Smooth muscle cell (in vitro differentiated cells): Measurements from ENCODE around the gene GALNT10. TPM values are rescaled to one million over a fixed set of nuclear protein-coding genes. Genes with fewer than 3 reads are reported as not detected.

ENCODE experiments used
- DNase-seq: peaks from one replicate; lab custom pipeline; 2025; ENCODE audit not compliant: unreplicated experiment; lab: John Stamatoyannopoulos, UW
- H2AFZ ChIP-seq: fragments of 200-600 bp; sonication (generic); 2 replicates; pipeline ENCODE4 v1.6.0; 2016; ENCODE audit warnings: antibody characterized with exemption, low read depth, mild to moderate bottlenecking
- H3F3A ChIP-seq: fragments of 200-600 bp; sonication (generic); 2 replicates; pipeline ENCODE4 v1.6.0; 2017; ENCODE audit warnings: antibody characterized with exemption, low read depth
- H3K27ac ChIP-seq: fragments of 200-600 bp; sonication (generic); 2 replicates; pipeline ENCODE4 v1.5.1; 2016; ENCODE audit warnings: low read depth, mild to moderate bottlenecking
- H3K27me3 ChIP-seq: fragments of 200-600 bp; sonication (generic); 2 replicates; pipeline ENCODE4 v1.6.1; 2016; ENCODE audit warnings: low read depth, mild to moderate bottlenecking
- H3K36me3 ChIP-seq: fragments of 200-600 bp; sonication (generic); 2 replicates; pipeline ENCODE4 v1.5.1; 2016; ENCODE audit warnings: low read depth
- H3K4me1 ChIP-seq: fragments of 200-600 bp; sonication (generic); 2 replicates; pipeline ENCODE4 v1.5.1; 2016; ENCODE audit warnings: low read depth
- H3K4me2 ChIP-seq: fragments of 200-600 bp; sonication (generic); 2 replicates; pipeline ENCODE4 v1.6.0; 2016; ENCODE audit warnings: mild to moderate bottlenecking
- H3K4me3 ChIP-seq: fragments of 200-600 bp; sonication (generic); 2 replicates; pipeline ENCODE4 v1.5.1; 2016; ENCODE audit warnings: mild to moderate bottlenecking
- H3K79me2 ChIP-seq: fragments of 200-600 bp; sonication (generic); 2 replicates; pipeline ENCODE4 v1.6.0; 2016; ENCODE audit warnings: low read depth, mild to moderate bottlenecking
- H3K9ac ChIP-seq: fragments of 200-600 bp; sonication (generic); 2 replicates; pipeline ENCODE4 v1.6.0; 2016; ENCODE audit warnings: low read depth
- H3K9me3 ChIP-seq: fragments of 200-600 bp; sonication (generic); replicated peaks from 2 replicates; pipeline ENCODE4 v1.5.1; 2016; ENCODE audit warnings: low read depth
- H4K20me1 ChIP-seq: fragments of 200-600 bp; sonication (generic); 2 replicates; pipeline ENCODE4 v1.6.0; 2016; ENCODE audit warnings: low read depth
- CTCF ChIP-seq: fragments of 200-600 bp; sonication (generic); IDR thresholded peaks from 2 replicates; pipeline ENCODE4 v1.5.1; 2017; ENCODE audit warnings: borderline replicate concordance, mild to moderate bottlenecking, antibody characterized with exemption; ENCODE audit not compliant: insufficient read depth, poor library complexity, severe bottlenecking
- WGBS: methylation state at CpG from one replicate; pipeline ENCODE4 v1.1.7; 2016; ENCODE audit warnings: low lambda C conversion rate; 5-methylcytosine and 5-hydroxymethylcytosine counted together
- polyA plus RNA-seq: library from polyadenylated mRNA; unstranded; fragments of >200 nt; fragmentation: Nextera tagmentation; extraction: Ambion mirVana; gene quantifications from 2 replicates; pipeline ENCODE4 v1.2.1, GENCODE V29; 2016
- total RNA-seq: library from RNA; depleted of rRNA; stranded (reverse); fragments of >200 nt; gene quantifications from 2 replicates; pipeline ENCODE4 v1.2.3, GENCODE V29; 2014

Gene GALNT10
- total and polyA plus RNA-seq, 2 experiments from 2014 or later: 23.6 to 24.6 TPM

- H4K20me1 ChIP-seq: no peaks in the 10 kb centered on the region
- H3K27me3 ChIP-seq: no peaks in the 10 kb centered on the region
- 52% methylated on average over 5 of the region's 5 CpGs for WGBS
- peaks cover 3% of the 10 kb centered on the region for H3F3A ChIP-seq
- H3K9me3 ChIP-seq: no peaks in the 10 kb centered on the region
- H3K27ac ChIP-seq: no peak overlapping the region
- no peaks in the 10 kb centered on the region for H3K36me3 ChIP-seq
- H3K4me3 ChIP-seq: no peak overlapping the region
- DNase-seq: no peak
- peaks cover 8% of the 10 kb centered on the region for H3K4me1 ChIP-seq
- H3K4me2 ChIP-seq: no peak overlapping the region
- no peak overlapping the region for H3K9ac ChIP-seq
- TF ChIP-seq CTCF: no peak
- no peak overlapping the region for H2AFZ ChIP-seq
- no peaks in the 10 kb centered on the region for H3K79me2 ChIP-seq
Observed at GRCh38 chr5:154355129-154355611, 164.6 kb downstream of the GALNT10 start.

- H3K4me3 ChIP-seq: no peak overlapping the region
- no peak for DNase-seq
- H3K27ac ChIP-seq: no peak overlapping the region
- WGBS: 64% methylated on average over 4 of the region's 4 CpGs
- H3K9me3 ChIP-seq: no peaks in the 10 kb centered on the region
- no peak for TF ChIP-seq CTCF
- H3K27me3 ChIP-seq: no peaks in the 10 kb centered on the region
- H3F3A ChIP-seq: peaks cover 5% of the 10 kb centered on the region
- no peaks in the 10 kb centered on the region for H3K36me3 ChIP-seq
- H3K4me2 ChIP-seq: peak overlapping the region; percentile 32
- H3K9ac ChIP-seq: no peak overlapping the region
- no peak overlapping the region for H2AFZ ChIP-seq
- H3K79me2 ChIP-seq: no peaks in the 10 kb centered on the region
- H4K20me1 ChIP-seq: no peaks in the 10 kb centered on the region
- H3K4me1 ChIP-seq: peaks cover 13% of the 10 kb centered on the region
Observed at GRCh38 chr5:154356020-154356655, 165.6 kb downstream of the GALNT10 start.

GRCh38 chr5:154356958-154357357, 166.4 kb downstream of the GALNT10 start:
- Histone ChIP-seq H3K27ac (no peak overlapping the region), H3K4me3 (no peak overlapping the region), H3F3A (peaks cover 9% of the 10 kb centered on the region), H3K9ac (no peak overlapping the region), H3K79me2 (no peaks in the 10 kb centered on the region), H3K27me3 (no peaks in the 10 kb centered on the region), H2AFZ (no peak overlapping the region), H3K4me1 (peaks cover 13% of the 10 kb centered on the region), H3K4me2 (peak overlapping the region; percentile 32), H3K9me3 (no peaks in the 10 kb centered on the region), H3K36me3 (no peaks in the 10 kb centered on the region), H4K20me1 (no peaks in the 10 kb centered on the region)
- WGBS: 95% methylated on average over 3 of the region's 3 CpGs
- no peak for TF ChIP-seq CTCF
- DNase-seq: no peak
